Transverse colon (tissue), 4 donors: ENCODE data around the gene STEAP2. TPM values are rescaled to one million over a fixed set of nuclear protein-coding genes. Genes with fewer than 3 reads are reported as not detected.

ENCODE experiments used
- DNase-seq: peaks from one replicate; pipeline ENCODE4 v3.0.0-alpha.2; 2019
- H3K27ac ChIP-seq, 4 donors: fragments of 200-600 bp; sonication (generic); 2 replicates each; pipeline ENCODE4 v1.5.1; 2016 to 2018; ENCODE audit warnings: inconsistent platforms in 4 of 4
- H3K27me3 ChIP-seq: fragments of 200-600 bp; sonication (generic); 2 replicates; pipeline ENCODE4 v1.5.1; 2017; ENCODE audit warnings: inconsistent platforms
- H3K36me3 ChIP-seq, 4 donors: fragments of 200-600 bp; sonication (generic); 2 replicates each; pipeline ENCODE4 v1.5.1; 2017 to 2019; ENCODE audit warnings: inconsistent platforms in 4 of 4
- H3K4me1 ChIP-seq, 4 donors: fragments of 200-600 bp; sonication (generic); 2 replicates each; pipeline ENCODE4 v1.5.1; 2017 to 2020; ENCODE audit warnings: inconsistent platforms in 4 of 4
- H3K4me3 ChIP-seq, 4 donors: fragments of 200-600 bp; sonication (generic); 1 replicate in 1 of 4; 2 replicates in 3 of 4; pipeline versions ENCODE4 v1.5.1 to v1.6.1; 2017 to 2019; ENCODE audit warnings: inconsistent platforms in 4 of 4
- H3K9me3 ChIP-seq, 2 donors: fragments of 200-600 bp; sonication (generic); 2 replicates each; pipeline ENCODE4 v1.5.1; 2017 to 2019; ENCODE audit warnings: inconsistent platforms in 2 of 2
- CTCF ChIP-seq, 5 experiments: fragments of 200-600 bp in 3 of 5; fragments of 450-650 bp in 2 of 5; sonication (generic) in 3 of 5; IDR thresholded peaks; 1 replicate in 2 of 5; 2 replicates in 3 of 5; pipeline ENCODE4 v1.5.1; 2016 to 2017; ENCODE audit warnings: antibody characterized with exemption in 5 of 5, inconsistent platforms in 3 of 5, mild to moderate bottlenecking in 2 of 5, moderate library complexity in 1 of 5
- EP300 ChIP-seq: sonication (generic); formaldehyde crosslinking; IDR thresholded peaks from one replicate; pipeline ENCODE4 v1.6.1; 2017; ENCODE audit warnings: antibody characterized with exemption, low read depth
- POLR2A ChIP-seq: fragments of 450-650 bp; IDR thresholded peaks from one replicate; pipeline ENCODE4 v1.6.1; 2016; ENCODE audit warnings: antibody characterized with exemption, mild to moderate bottlenecking, moderate library complexity
- POLR2AphosphoS5 ChIP-seq, 3 donors: sonication (generic); formaldehyde crosslinking; IDR thresholded peaks; one replicate each; pipeline ENCODE4 v1.6.1; 2016; ENCODE audit warnings: antibody characterized with exemption in 3 of 3
- WGBS, 2 donors: methylation state at CpG; one replicate each; pipeline ENCODE4 v1.1.5; 2018; ENCODE audit warnings: low coverage in 1 of 2; 5-methylcytosine and 5-hydroxymethylcytosine counted together
- in situ Hi-C, 4 donors: fragments of 200-750 bp; cut with MboI; loops; one replicate each; pipeline versions ENCODE4 v1.15.0 to v1.15.1; 2017; ENCODE audit warnings: low sequenced_read_pairs in 3 of 4, low pct_ligation_motif_present in 1 of 4, low pct_unique_long_range_greater_than_20kb in 1 of 4
- intact Hi-C: fragments of 100-400 bp; cut with DNase I; formaldehyde crosslinking; loops from one replicate; pipeline ENCODE4 v1.15.1; 2023; ENCODE audit warnings: low total_unique reads
- total RNA-seq, 4 donors: library from RNA; depleted of rRNA; stranded (reverse); fragments of >200 nt; gene quantifications; one replicate each; pipeline ENCODE4 v1.1.0, GENCODE V29; 2016

The STEAP2 gene
- total RNA-seq, 4 donors from 2014 or later: 9.2 to 42.9 (median 27.9) TPM

DNA sequence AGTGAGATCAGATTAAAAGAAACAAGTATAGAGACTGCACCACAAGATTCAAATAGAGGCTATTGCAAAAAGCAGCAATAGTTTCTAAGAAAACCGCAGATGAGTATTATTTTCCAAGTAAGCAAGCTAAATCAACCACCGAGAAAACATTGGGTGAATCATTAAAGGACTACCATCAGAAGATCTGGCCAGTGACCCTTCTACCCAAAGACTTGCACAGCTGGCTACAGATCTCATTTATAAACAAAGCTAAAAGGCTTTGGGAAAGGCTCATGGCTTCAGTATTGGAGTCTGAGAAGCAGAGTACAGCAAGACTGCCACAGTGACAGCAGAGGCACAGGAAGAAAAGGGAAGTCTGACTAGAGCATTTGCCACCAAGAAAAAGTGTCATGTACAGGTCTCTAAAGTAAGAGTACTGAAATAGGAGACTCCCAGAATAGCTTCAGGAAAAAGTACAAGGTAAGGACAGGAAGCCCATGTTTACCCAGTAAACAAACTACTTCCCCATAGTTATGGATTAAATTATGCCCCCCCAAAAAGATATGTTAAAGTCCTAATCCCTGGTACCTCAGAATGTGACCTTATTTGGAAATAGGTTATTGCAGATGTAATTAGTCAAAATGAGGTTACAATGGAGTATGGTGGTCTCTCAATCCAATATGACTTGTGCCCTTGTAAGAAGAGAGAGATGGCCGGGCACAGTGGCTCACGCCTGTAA is 38.3 kb upstream of the STEAP2 start:
- DNase-seq: no peak
- in situ Hi-C loops (loop anchor here (25.0 kb wide), 2 partner anchors 89 to 239 kb away; partner anchors contain the start of gene CLDN12 (in 2 of the 4)), intact Hi-C loops (no loop called here)
- Histone ChIP-seq H3K27ac (peak overlapping the region; percentile 12 to 74 (median 66)), H3K4me3 (peak overlapping the region in 1 of 4 donors; percentile 25), H3K27me3 (no peaks in the 10 kb centered on the region), H3K9me3 (no peaks in the 10 kb centered on the region), H3K36me3 (no peaks in the 10 kb centered on the region), H3K4me1 (peaks cover 4 to 21% (median 15%) of the 10 kb centered on the region in 4 donors)
- TF ChIP-seq POLR2A (no peak), EP300 (no peak), CTCF (IDR thresholded peaks at IDR 0.05) (no peak), POLR2AphosphoS5 (IDR thresholded peaks at IDR 0.05) (no peak)
- WGBS, 2 donors: 44 to 55% methylated on average over 2 to 4 of the region's 4 CpGs

GRCh38 chr7:90175667-90176066 is 35.9 kb upstream of the STEAP2 start:
- no peaks in the 10 kb centered on the region for H3K9me3 ChIP-seq
- no peak for TF ChIP-seq EP300
- TF ChIP-seq CTCF (IDR thresholded peaks at IDR 0.05): no peak
- TF ChIP-seq POLR2A: no peak
- TF ChIP-seq POLR2AphosphoS5 (IDR thresholded peaks at IDR 0.05): no peak
- 58 to 100% methylated on average over 1 to 4 of the region's 4 CpGs for WGBS, 2 donors
- H3K4me1 ChIP-seq: peaks cover 4 to 23% (median 15%) of the 10 kb centered on the region in 4 donors
- in situ Hi-C loops (no loop called here), intact Hi-C loops (no loop called here)
- DNase-seq: no peak
- H3K27me3 ChIP-seq: no peaks in the 10 kb centered on the region
- H3K36me3 ChIP-seq: no peaks in the 10 kb centered on the region
- H3K27ac ChIP-seq: no peak overlapping the region
- H3K4me3 ChIP-seq: no peak overlapping the region

GRCh38 chr7:90176195-90176594 is 35.3 kb upstream of the STEAP2 start:
- Histone ChIP-seq H3K9me3 (no peaks in the 10 kb centered on the region), H3K4me1 (peaks cover 4 to 28% (median 15%) of the 10 kb centered on the region in 4 donors), H3K4me3 (no peak overlapping the region), H3K27me3 (no peaks in the 10 kb centered on the region), H3K36me3 (no peaks in the 10 kb centered on the region), H3K27ac (no peak overlapping the region)
- DNase-seq: no peak
- in situ Hi-C loops (no loop called here), intact Hi-C loops (no loop called here)
- TF ChIP-seq CTCF (IDR thresholded peaks at IDR 0.05): no peak
- no peak for TF ChIP-seq EP300
- TF ChIP-seq POLR2AphosphoS5 (IDR thresholded peaks at IDR 0.05): no peak
- TF ChIP-seq POLR2A: no peak
- 96 to 100% methylated on average over 1 of the region's 1 CpG for WGBS, 2 donors

- intact Hi-C loops (no loop called here), in situ Hi-C loops (no loop called here)
- TF ChIP-seq CTCF (IDR thresholded peaks at IDR 0.05) (no peak), EP300 (no peak), POLR2AphosphoS5 (IDR thresholded peaks at IDR 0.05) (no peak), POLR2A (no peak)
- Histone ChIP-seq H3K27me3 (no peaks in the 10 kb centered on the region), H3K4me1 (peaks cover 0 to 12% (median 6%) of the 10 kb centered on the region in 4 donors), H3K9me3 (no peaks in the 10 kb centered on the region), H3K27ac (no peak overlapping the region), H3K4me3 (no peak overlapping the region), H3K36me3 (no peaks in the 10 kb centered on the region)
- no peak for DNase-seq
- 83 to 95% methylated on average over 2 of the region's 2 CpGs for WGBS, 2 donors
Observed at GRCh38 chr7:90178166-90178565, 33.4 kb upstream of the STEAP2 start.
